HCT116 (cell line): ENCODE data around the gene KDM4D.

Experiments
- CBX3 ChIP-seq: IDR thresholded peaks from 2 replicates; pipeline ENCODE4 v1.6.1; 2012; ENCODE audit warnings: low read depth
- CEBPB ChIP-seq: IDR thresholded peaks from 2 replicates; pipeline ENCODE4 v1.6.1; 2012; ENCODE audit warnings: low read depth
- EZH2 ChIP-seq: fragments of 200-600 bp; sonication (generic); IDR thresholded peaks from 2 replicates; pipeline ENCODE4 v1.6.1; 2017; ENCODE audit warnings: antibody characterized with exemption, mixed run types
- JUND ChIP-seq: IDR thresholded peaks from 2 replicates; pipeline ENCODE4 v1.6.1; 2012
- REST ChIP-seq: IDR thresholded peaks from 2 replicates; pipeline ENCODE4 v1.6.1; 2012; ENCODE audit warnings: low read depth
- SIN3A ChIP-seq: IDR thresholded peaks from 2 replicates; pipeline ENCODE4 v1.6.1; 2012; ENCODE audit warnings: low read depth
- SP1 ChIP-seq: IDR thresholded peaks from 2 replicates; pipeline ENCODE4 v1.6.1; 2012; ENCODE audit warnings: low read depth
- ZBTB33 ChIP-seq: IDR thresholded peaks from 2 replicates; pipeline ENCODE4 v1.6.1; 2011; ENCODE audit warnings: mild to moderate bottlenecking, low read length, moderate library complexity; ENCODE audit not compliant: insufficient replicate concordance; ENCODE audit errors: extremely low read depth
- TF ChIP-seq, protein P1 (sequence below), 3 experiments: fragments of 200-600 bp in 1 of 3; sonication (generic) in 1 of 3; IDR thresholded peaks in 2 of 3; conservative IDR thresholded peaks in 1 of 3; 2 replicates each; pipeline ENCODE4 v1.5.1; 2012 to 2017; ENCODE audit warnings: low read depth in 2 of 3, low read length in 2 of 3, antibody characterized with exemption in 1 of 3, borderline replicate concordance in 1 of 3, control low read depth in 1 of 3, mild to moderate bottlenecking in 1 of 3, mixed read lengths in 1 of 3, mixed run types in 1 of 3, moderate library complexity in 1 of 3; ENCODE audit not compliant: insufficient read depth in 1 of 3

GRCh38 chr11:94968334-94968958 lies 5.1 kb upstream of the KDM4D start:
- TF ChIP-seq CEBPB (no peak), CBX3 (no peak), EZH2 (no peak), JUND (no peak), SIN3A (no peak), REST (no peak), ZBTB33 (no peak), SP1 (no peak)
- TF ChIP-seq, protein P1, sequence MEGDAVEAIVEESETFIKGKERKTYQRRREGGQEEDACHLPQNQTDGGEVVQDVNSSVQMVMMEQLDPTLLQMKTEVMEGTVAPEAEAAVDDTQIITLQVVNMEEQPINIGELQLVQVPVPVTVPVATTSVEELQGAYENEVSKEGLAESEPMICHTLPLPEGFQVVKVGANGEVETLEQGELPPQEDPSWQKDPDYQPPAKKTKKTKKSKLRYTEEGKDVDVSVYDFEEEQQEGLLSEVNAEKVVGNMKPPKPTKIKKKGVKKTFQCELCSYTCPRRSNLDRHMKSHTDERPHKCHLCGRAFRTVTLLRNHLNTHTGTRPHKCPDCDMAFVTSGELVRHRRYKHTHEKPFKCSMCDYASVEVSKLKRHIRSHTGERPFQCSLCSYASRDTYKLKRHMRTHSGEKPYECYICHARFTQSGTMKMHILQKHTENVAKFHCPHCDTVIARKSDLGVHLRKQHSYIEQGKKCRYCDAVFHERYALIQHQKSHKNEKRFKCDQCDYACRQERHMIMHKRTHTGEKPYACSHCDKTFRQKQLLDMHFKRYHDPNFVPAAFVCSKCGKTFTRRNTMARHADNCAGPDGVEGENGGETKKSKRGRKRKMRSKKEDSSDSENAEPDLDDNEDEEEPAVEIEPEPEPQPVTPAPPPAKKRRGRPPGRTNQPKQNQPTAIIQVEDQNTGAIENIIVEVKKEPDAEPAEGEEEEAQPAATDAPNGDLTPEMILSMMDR (IDR thresholded peaks at IDR 0.05 in 2 of 3, conservative IDR thresholded peaks at IDR 0.05 in 1 of 3; ENCODE audit: borderline replicate concordance in 1 of 3, insufficient read depth in 1 of 3, low read depth in 2 of 3, low read length in 2 of 3) = peak; percentile 28 to 67 (median 62); a peak in 5 of 6 replicates
